H1 (cell line): ENCODE measurements around the gene OLFM1. TPM values are rescaled to one million over a fixed set of nuclear protein-coding genes. Genes with fewer than 3 reads are reported as not detected.

Experiments
- CTCF ChIA-PET: fragments of 300-600 bp; sonication (Branson Sonifier 250); formaldehyde crosslinking; loops from one replicate; lab custom pipeline; 2021; ENCODE audit not compliant: partially characterized antibody; lab: Charles Lee
- POLR2A ChIA-PET: fragments of 300-600 bp; sonication (Branson Sonifier 250); formaldehyde crosslinking; loops from one replicate; lab custom pipeline; 2021; ENCODE audit warnings: inconsistent platforms; ENCODE audit not compliant: partially characterized antibody; lab: Charles Lee
- DNase-seq, 2 experiments: peaks; one replicate each; pipeline versions ENCODE4 v3.0.0 to v3.0.0-alpha.2; 2010 to 2022; ENCODE audit warnings: low spot score in 2 of 2, low read depth in 1 of 2, mixed read lengths in 1 of 2
- FAIRE-seq: peaks from 2 replicates; lab custom pipeline; 2011; peaks lifted over from hg19 to GRCh38; lab: Jason Lieb, UNC
- H2AFZ ChIP-seq: 2 replicates; pipeline ENCODE4 v1.8.1; 2012; ENCODE audit warnings: low read length, inconsistent platforms
- H2AK5ac ChIP-seq: 2 replicates; pipeline ENCODE4 v1.6.1; 2013; ENCODE audit warnings: low read depth, low read length
- H2BK120ac ChIP-seq: replicated peaks from 2 replicates; pipeline ENCODE3; 2013; ENCODE audit warnings: low read depth, low read length, inconsistent platforms
- H2BK12ac ChIP-seq: 2 replicates; pipeline ENCODE4 v1.6.1; 2013; ENCODE audit warnings: low read depth, low read length
- H2BK15ac ChIP-seq: 2 replicates; pipeline ENCODE4 v1.6.1; 2013; ENCODE audit warnings: low read length
- H2BK20ac ChIP-seq: 2 replicates; pipeline ENCODE4 v1.6.1; 2013; ENCODE audit warnings: low read length
- H2BK5ac ChIP-seq: 2 replicates; pipeline ENCODE4 v1.6.1; 2013; ENCODE audit warnings: low read depth, low read length
- H3K14ac ChIP-seq: 2 replicates; pipeline ENCODE4 v1.6.1; 2013; ENCODE audit warnings: inconsistent platforms; ENCODE audit not compliant: insufficient read length
- H3K18ac ChIP-seq: 2 replicates; pipeline ENCODE4 v1.6.1; 2013; ENCODE audit warnings: low read length; ENCODE audit errors: extremely low read depth
- H3K23ac ChIP-seq: 2 replicates; pipeline ENCODE4 v1.6.1; 2013; ENCODE audit warnings: inconsistent platforms; ENCODE audit not compliant: insufficient read length
- H3K23me2 ChIP-seq: 2 replicates; pipeline ENCODE4 v1.6.1; 2013; ENCODE audit warnings: low read depth, low read length
- H3K27ac ChIP-seq: 2 replicates; pipeline ENCODE4 v1.6.1; 2011; ENCODE audit warnings: low read depth, low read length, inconsistent platforms
- H3K27me3 ChIP-seq, 4 experiments: replicated peaks in 1 of 4; 1 replicate in 1 of 4; 2 replicates in 3 of 4; pipeline versions ENCODE4 v1.6.1 to v1.8.1; 2011 to 2013; ENCODE audit warnings: low read length in 3 of 4, mild to moderate bottlenecking in 3 of 4, inconsistent platforms in 2 of 4, mixed read lengths in 2 of 4, moderate library complexity in 1 of 4; ENCODE audit not compliant: control insufficient read depth in 3 of 4, insufficient read depth in 3 of 4; ENCODE audit errors: extremely low read depth in 1 of 4
- H3K36me3 ChIP-seq, 4 experiments: 2 replicates each; pipeline versions ENCODE4 v1.6.1 to v1.8.1; 2011 to 2013; ENCODE audit warnings: mild to moderate bottlenecking in 4 of 4, low read length in 3 of 4, moderate library complexity in 2 of 4, control low read depth in 1 of 4, inconsistent platforms in 1 of 4; ENCODE audit not compliant: insufficient read depth in 4 of 4, control insufficient read depth in 2 of 4
- H3K4ac ChIP-seq: replicated peaks from 2 replicates; pipeline ENCODE3; 2013; ENCODE audit warnings: low read length, low read depth, mixed read lengths, inconsistent platforms; ENCODE audit not compliant: insufficient read length
- H3K4me1 ChIP-seq, 4 experiments: replicated peaks in 1 of 4; 1 replicate in 1 of 4; 2 replicates in 3 of 4; pipeline versions ENCODE4 v1.6.1 to v1.8.1; 2011 to 2013; ENCODE audit warnings: low read length in 3 of 4, inconsistent platforms in 2 of 4, mixed read lengths in 1 of 4; ENCODE audit not compliant: insufficient read depth in 4 of 4, control insufficient read depth in 3 of 4
- H3K4me2 ChIP-seq, 2 experiments: 2 replicates each; pipeline versions ENCODE4 v1.6.1 to v1.8.1; 2011 to 2013; ENCODE audit warnings: low read depth in 2 of 2, low read length in 2 of 2, control low read depth in 1 of 2, inconsistent platforms in 1 of 2, mild to moderate bottlenecking in 1 of 2; ENCODE audit not compliant: insufficient read depth in 1 of 2
- H3K4me3 ChIP-seq, 4 experiments: fragments of 200-600, 300-600 bp in 1 of 4; sonication (generic), shearing (Covaris generic), sonication (Bioruptor Twin) in 1 of 4; 2 replicates each; pipeline versions ENCODE4 v1.5.1 to v1.8.1; 2011 to 2016; ENCODE audit warnings: low read length in 4 of 4, low read depth in 3 of 4, control low read depth in 2 of 4, inconsistent platforms in 2 of 4, mild to moderate bottlenecking in 2 of 4, mixed read lengths in 1 of 4, moderate library complexity in 1 of 4; ENCODE audit not compliant: insufficient read depth in 2 of 4; ENCODE audit errors: extremely low read depth in 1 of 4
- H3K56ac ChIP-seq: replicated peaks from 2 replicates; pipeline ENCODE3; 2013; ENCODE audit warnings: low read depth, mild to moderate bottlenecking, mixed read lengths, low read length, inconsistent platforms; ENCODE audit not compliant: insufficient read length
- H3K79me1 ChIP-seq: 2 replicates; pipeline ENCODE4 v1.6.1; 2013; ENCODE audit warnings: low read depth, low read length, control low read depth
- H3K79me2 ChIP-seq, 2 experiments: 2 replicates each; pipeline versions ENCODE4 v1.6.1 to v1.8.1; 2012 to 2013; ENCODE audit warnings: low read length in 2 of 2, mild to moderate bottlenecking in 2 of 2, inconsistent platforms in 1 of 2; ENCODE audit not compliant: insufficient read depth in 2 of 2, control insufficient read depth in 1 of 2
- H3K9ac ChIP-seq, 4 experiments: replicated peaks in 1 of 4; 1 replicate in 1 of 4; 2 replicates in 3 of 4; pipeline versions ENCODE4 v1.6.1 to v1.8.1; 2011 to 2013; ENCODE audit warnings: low read depth in 3 of 4, low read length in 3 of 4, control low read depth in 2 of 4, mild to moderate bottlenecking in 2 of 4, moderate library complexity in 2 of 4, inconsistent platforms in 1 of 4; ENCODE audit errors: extremely low read depth in 1 of 4
- H3K9me3 ChIP-seq, 2 experiments: 2 replicates each; pipeline versions ENCODE4 v1.6.1 to v1.8.1; 2012 to 2013; ENCODE audit warnings: mild to moderate bottlenecking in 2 of 2, moderate library complexity in 2 of 2, control low read depth in 1 of 2, inconsistent platforms in 1 of 2, low read depth in 1 of 2, low read length in 1 of 2, mixed read lengths in 1 of 2; ENCODE audit not compliant: insufficient read depth in 2 of 2
- H4K20me1 ChIP-seq, 2 experiments: replicated peaks in 1 of 2; 2 replicates each; pipeline versions ENCODE3 to v1.8.1; 2011 to 2013; ENCODE audit warnings: inconsistent platforms in 2 of 2, low read length in 2 of 2, mild to moderate bottlenecking in 1 of 2; ENCODE audit not compliant: insufficient read depth in 2 of 2, control insufficient read depth in 1 of 2
- H4K5ac ChIP-seq: 2 replicates; pipeline ENCODE4 v1.6.1; 2013; ENCODE audit warnings: low read length, low read depth, mixed read lengths, inconsistent platforms; ENCODE audit not compliant: insufficient read length
- H4K8ac ChIP-seq: 2 replicates; pipeline ENCODE4 v1.8.0; 2013; ENCODE audit warnings: mild to moderate bottlenecking, moderate library complexity, low read length, inconsistent platforms; ENCODE audit not compliant: insufficient read depth; ENCODE audit errors: extremely low read depth
- H4K91ac ChIP-seq: replicated peaks from 2 replicates; pipeline ENCODE3; 2013; ENCODE audit warnings: low read length, mixed read lengths, inconsistent platforms; ENCODE audit not compliant: insufficient read length
- MAFK ChIP-seq: IDR thresholded peaks from 2 replicates; pipeline ENCODE4 v1.6.1; 2012; ENCODE audit warnings: low read depth, mild to moderate bottlenecking, improper control_type of control experiment, low read length
- TAF1 ChIP-seq: IDR thresholded peaks from 2 replicates; pipeline ENCODE4 v1.6.1; 2011; ENCODE audit warnings: mild to moderate bottlenecking, low read depth, low read length
- TCF12 ChIP-seq: IDR thresholded peaks from 2 replicates; pipeline ENCODE4 v1.6.1; 2011; ENCODE audit warnings: low read depth, mild to moderate bottlenecking, low read length
- WGBS, 2 experiments: shearing (Covaris generic) in 1 of 2; methylation state at CpG; one replicate each; pipeline versions ENCODE4 v1.1.6 to v1.1.7; 2013 to 2015; ENCODE audit warnings: low lambda C conversion rate in 2 of 2, mixed read lengths in 2 of 2, inconsistent platforms in 1 of 2, low coverage in 1 of 2, missing lambda C conversion rate in 1 of 2; ENCODE audit not compliant: insufficient replicate concordance in 2 of 2, insufficient coverage in 1 of 2, insufficient read length in 1 of 2; ENCODE audit errors: extremely low coverage in 1 of 2, missing lambda C conversion rate in 1 of 2; 5-methylcytosine and 5-hydroxymethylcytosine counted together
- polyA plus RNA-seq, 7 experiments: library from polyadenylated mRNA; depleted of rRNA in 3 of 7; stranded (reverse) in 5 of 7; unstranded in 2 of 7; fragments of >200 nt in 5 of 7; fragments of 200-250 nt in 2 of 7; gene quantifications; 1 replicate in 5 of 7; 2 replicates in 1 of 7; 4 replicates in 1 of 7; pipeline versions ENCODE4 v1.2.1 to v1.2.3, GENCODE V29; 2011 to 2013; ENCODE audit warnings: missing spikeins in 2 of 7, mixed read lengths in 2 of 7
- total RNA-seq: library from RNA; stranded (reverse); fragmentation: NEBNext Ultra II Directional; extraction: Animal tissue kit (Norgen Biotek cat#: 25700); gene quantifications from 2 replicates; pipeline ENCODE4 v1.2.1, GENCODE V29; 2021

The OLFM1 gene
- total and polyA plus RNA-seq, 2 of the 8 experiments (the other 6 are each of a cell fraction or from before 2014, with no cell fraction given), result 53.0 to 53.4 TPM

DNA sequence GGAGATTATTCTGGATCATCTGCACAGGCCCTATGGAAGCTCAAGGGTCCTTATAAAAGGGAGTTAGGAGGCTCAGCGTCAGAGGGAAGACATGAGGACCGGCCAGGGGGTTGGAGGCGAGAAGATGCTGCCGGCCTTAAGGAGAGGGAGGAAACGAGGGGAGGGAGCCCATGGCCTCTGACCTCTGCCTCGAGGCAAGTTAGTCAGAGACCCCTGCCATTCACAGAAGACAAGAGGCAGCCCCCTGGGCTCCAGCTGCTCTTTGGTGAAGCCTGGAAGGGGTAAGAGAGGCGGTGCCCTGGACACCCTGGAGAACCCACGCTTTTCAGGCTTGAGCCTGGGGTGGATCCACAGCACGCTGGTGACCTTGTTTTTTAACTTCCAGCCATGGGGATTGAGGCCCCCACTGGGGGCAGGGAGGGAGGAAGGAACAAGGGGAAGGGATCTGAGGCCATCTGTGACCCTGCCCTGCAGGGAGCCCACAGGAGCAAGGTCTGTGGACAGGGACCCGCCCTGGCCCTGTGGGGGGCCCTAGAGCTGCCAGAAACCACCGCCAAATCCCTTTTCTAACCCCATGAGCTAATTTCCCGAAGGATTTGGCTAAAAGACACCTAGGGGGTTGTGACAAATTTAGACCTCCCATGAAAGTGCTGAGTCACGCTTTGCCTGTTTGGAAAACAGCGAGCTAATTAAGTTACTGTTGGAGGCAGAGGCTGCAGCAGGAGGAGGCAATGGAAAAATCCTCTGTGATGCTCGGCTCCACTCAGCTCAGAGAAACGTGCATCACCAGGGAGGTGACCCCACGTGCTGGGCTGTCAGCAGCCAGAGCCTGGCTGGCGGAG lies 49.7 kb downstream of the OLFM1 start:
- Histone ChIP-seq H2BK120ac (peak overlapping the region; percentile 18), H3K18ac (peak overlapping the region; percentile 19; the same call in 1 of the 2 replicates), H3K4ac (no peak overlapping the region), H3K23me2 (peaks cover 8% of the 10 kb centered on the region; the same call in 1 of the 2 replicates), H2AK5ac (no peak overlapping the region), H3K79me2 (no peaks in the 10 kb centered on the region), H3K9ac (no peak overlapping the region), H4K20me1 (peaks cover 0 to 4% of the 10 kb centered on the region in 2 experiments), H3K9me3 (peaks cover 11 to 21% of the 10 kb centered on the region in 2 experiments), H4K8ac (no peak overlapping the region), H2BK12ac (no peak overlapping the region), H3K79me1 (no peaks in the 10 kb centered on the region), H3K4me2 (no peak overlapping the region), H2BK20ac (no peak overlapping the region), H4K5ac (no peak overlapping the region), H3K27me3 (peaks cover 0 to 4% (median 0%) of the 10 kb centered on the region in 4 experiments; a peak in 3 of 7 replicates), H2BK5ac (peak overlapping the region; percentile 81; the same call in 1 of the 2 replicates), H3K14ac (no peak overlapping the region), H3K56ac (no peak overlapping the region), H3K4me3 (no peak overlapping the region), H2AFZ (no peak overlapping the region), H2BK15ac (no peak overlapping the region), H3K23ac (no peak overlapping the region), H4K91ac (peak overlapping the region; percentile 36), H3K27ac (no peak overlapping the region), H3K4me1 (peaks cover 2 to 9% (median 5%) of the 10 kb centered on the region in 4 experiments), H3K36me3 (no peaks in the 10 kb centered on the region)
- FAIRE-seq, result no peak
- ChIA-PET POLR2A (interaction anchor here (0.8 to 1.3 kb wide), 2 partner anchors 9 to 40 kb away, joined by 3 to 4 read pairs; no protein-coding TSS in a partner anchor), CTCF (interaction anchor here (0.7 to 3.2 kb wide), 5 partner anchors 9 to 276 kb away, joined by 3 to 13 read pairs (median 4); no protein-coding TSS in a partner anchor)
- WGBS, 2 experiments, result 74% methylated on average over 18 of the region's 18 CpGs; no CpG with 5 or more reads in 1 of the 2 experiments
- no peak for DNase-seq
- TF ChIP-seq TCF12, result no peak
- peak; percentile 93 for TF ChIP-seq MAFK
- 0 out of 2 replicates have a peak, but pooled peaks have one; percentile 21 for TF ChIP-seq TAF1
